A673 (cell line): ENCODE results near the gene B9D1. TPM values are rescaled to one million over a fixed set of nuclear protein-coding genes. Genes with fewer than 3 reads are reported as not detected.

ENCODE experiments used
- BruUV-seq: library from RNA; stranded (reverse); fragments of 400-500 nt; replicated peaks from 2 replicates; lab custom pipeline; 2021; lab: Mats Ljungman, UMichigan
- CTCF ChIA-PET: fragments of 300-600 bp; sonication (Branson Sonifier 250); formaldehyde crosslinking; loops from one replicate; lab custom pipeline; 2022; ENCODE audit warnings: antibody characterized with exemption; lab: Charles Lee
- POLR2A ChIA-PET: fragments of 300-600 bp; sonication (Branson Sonifier 250); formaldehyde crosslinking; loops from one replicate; lab custom pipeline; 2022; ENCODE audit warnings: antibody characterized with exemption; ENCODE audit not compliant: low non-redundant PET; lab: Charles Lee
- DNase-seq: peaks from one replicate; pipeline ENCODE4 v3.0.0-alpha.2; 2015; ENCODE audit warnings: low spot score
- H3K27ac ChIP-seq: fragments of 200-600 bp; sonication (generic); 2 replicates; pipeline ENCODE4 v1.5.1; 2016; ENCODE audit warnings: mixed run types, low read depth, mild to moderate bottlenecking, mixed read lengths, antibody characterized with exemption, low read length; ENCODE audit not compliant: poor library complexity, severe bottlenecking
- H3K27me3 ChIP-seq: fragments of 200-600 bp; sonication (generic); replicated peaks from 2 replicates; pipeline ENCODE4 v1.6.1; 2017; ENCODE audit warnings: mixed run types, low read depth, mild to moderate bottlenecking, mixed read lengths, antibody characterized with exemption, low read length; ENCODE audit not compliant: insufficient read depth, poor library complexity
- H3K36me3 ChIP-seq: fragments of 200-600 bp; sonication (generic); 2 replicates; pipeline ENCODE4 v1.6.1; 2016; ENCODE audit warnings: mixed run types, mild to moderate bottlenecking, mixed read lengths, antibody characterized with exemption, low read length; ENCODE audit not compliant: insufficient read depth, poor library complexity, severe bottlenecking
- H3K4me1 ChIP-seq: fragments of 200-600 bp; sonication (generic); 2 replicates; pipeline ENCODE4 v1.6.1; 2017; ENCODE audit warnings: mixed run types, mild to moderate bottlenecking, mixed read lengths, antibody characterized with exemption, low read length; ENCODE audit not compliant: insufficient read depth, poor library complexity, severe bottlenecking
- H3K4me3 ChIP-seq: fragments of 200-600 bp; sonication (generic); 2 replicates; pipeline ENCODE4 v1.5.1; 2016; ENCODE audit warnings: low read depth, mixed run types, mild to moderate bottlenecking, mixed read lengths, low read length; ENCODE audit not compliant: poor library complexity, severe bottlenecking
- H3K9me3 ChIP-seq: fragments of 200-600 bp; sonication (generic); 2 replicates; pipeline ENCODE4 v1.6.1; 2016; ENCODE audit warnings: mixed run types, low read depth, mild to moderate bottlenecking, mixed read lengths, antibody characterized with exemption, low read length; ENCODE audit not compliant: poor library complexity, severe bottlenecking
- CTCF ChIP-seq: fragments of 300-800, 200-600 bp; sonication (generic); conservative IDR thresholded peaks from 2 replicates; pipeline ENCODE4 v1.5.1; 2017; ENCODE audit warnings: low read depth, mild to moderate bottlenecking, antibody characterized with exemption, low read length, moderate library complexity, mixed read lengths
- EZH2 ChIP-seq: fragments of 200-600 bp; sonication (generic); IDR thresholded peaks from 2 replicates; pipeline ENCODE4 v1.6.1; 2017; ENCODE audit warnings: borderline replicate concordance, low read depth, mild to moderate bottlenecking, mixed read lengths, antibody characterized with exemption, low read length; ENCODE audit not compliant: poor library complexity, severe bottlenecking
- intact Hi-C: fragments of 100-400 bp; cut with micrococcal nuclease; formaldehyde crosslinking; loops from one replicate; pipeline ENCODE4 v1.10.0; 2022; ENCODE audit not compliant: unreplicated experiment
- total RNA-seq: library from RNA; stranded (reverse); gene quantifications from 2 replicates; pipeline ENCODE4 v1.2.3, GENCODE V29; 2021

Gene B9D1
- total RNA-seq, 1 experiment from 2014 or later = 37.0 TPM

GRCh38 chr17:19404264-19404663 lies 41.7 kb upstream of the B9D1 start:
- no TSS peak for BruUV-seq
- intact Hi-C loops = no loop called here
- Histone ChIP-seq H3K9me3 (no peaks in the 10 kb centered on the region), H3K36me3 (no peaks in the 10 kb centered on the region), H3K27me3 (no peaks in the 10 kb centered on the region), H3K27ac (no peak overlapping the region), H3K4me3 (no peak overlapping the region), H3K4me1 (peaks cover 13% of the 10 kb centered on the region)
- no peak for TF ChIP-seq EZH2
- no peak for TF ChIP-seq CTCF
- no peak for DNase-seq
- POLR2A ChIA-PET = no interaction called here
- CTCF ChIA-PET = no interaction called here

GRCh38 chr17:19403021-19403420 lies 40.5 kb upstream of the B9D1 start:
- no peak overlapping the region for H3K27ac ChIP-seq
- no peaks in the 10 kb centered on the region for H3K36me3 ChIP-seq
- H3K27me3 ChIP-seq = no peaks in the 10 kb centered on the region
- POLR2A ChIA-PET = no interaction called here
- H3K4me1 ChIP-seq = peaks cover 22% of the 10 kb centered on the region
- BruUV-seq = no TSS peak
- H3K9me3 ChIP-seq = no peaks in the 10 kb centered on the region
- H3K4me3 ChIP-seq = no peak overlapping the region
- DNase-seq = no peak
- CTCF ChIA-PET = no interaction called here
- no peak for TF ChIP-seq EZH2
- TF ChIP-seq CTCF = no peak
- intact Hi-C loops = no loop called here

- peak; percentile 45 for DNase-seq
- CTCF ChIA-PET = no interaction called here
- TF ChIP-seq CTCF = no peak
- no peak for TF ChIP-seq EZH2
- intact Hi-C loops = no loop called here
- H3K27ac ChIP-seq = no peak overlapping the region
- no peak overlapping the region for H3K4me3 ChIP-seq
- BruUV-seq = no TSS peak
- no peaks in the 10 kb centered on the region for H3K9me3 ChIP-seq
- H3K4me1 ChIP-seq = peaks cover 24% of the 10 kb centered on the region
- H3K27me3 ChIP-seq = no peaks in the 10 kb centered on the region
- POLR2A ChIA-PET = no interaction called here
- H3K36me3 ChIP-seq = no peaks in the 10 kb centered on the region
Observed at GRCh38 chr17:19402171-19402570, 39.6 kb upstream of the B9D1 start.
